ENCODE data around the gene YTHDC1. TPM values are rescaled to one million over a fixed set of nuclear protein-coding genes. Genes with fewer than 3 reads are reported as not detected.
A peak's percentile ranks its signal among the peaks of the same experiment; 100 is the strongest.

The YTHDC1 gene
- total and polyA plus RNA-seq, 2 of the 4 experiments (the other 2 are of a cell fraction): 31.9 to 32.7 TPM

DNA sequence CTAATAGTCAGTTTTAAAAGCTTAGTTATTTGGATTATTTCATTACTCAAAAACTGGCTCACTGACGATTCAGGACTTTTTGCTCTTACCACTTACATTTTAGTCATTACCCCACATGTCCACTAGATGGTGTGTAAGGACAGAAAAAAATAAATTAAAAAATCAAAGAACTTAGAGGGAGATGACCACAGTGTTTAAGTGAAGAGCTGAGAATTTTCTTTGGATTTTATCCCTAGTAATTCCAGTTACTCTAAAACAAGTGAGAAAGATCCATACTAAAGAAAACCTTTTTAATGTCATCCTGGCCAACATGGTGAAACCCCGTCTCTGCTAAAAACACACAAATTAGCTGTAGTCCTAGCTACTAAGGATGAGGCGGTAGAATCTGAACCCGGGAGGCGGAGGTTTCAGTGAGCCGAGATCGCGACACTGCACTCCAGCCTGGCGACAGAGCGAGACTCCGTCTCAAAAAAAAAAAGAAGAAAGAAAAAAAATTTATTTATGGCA is 78.0 kb downstream of the YTHDC1 start:
- in situ Hi-C loops (cut with MboI; ENCODE audit: low sequenced_read_pairs): loop anchor here (5.0 to 25.0 kb wide), 3 partner anchors 105 to 890 kb away; no protein-coding TSS in a partner anchor
- H2BK5ac ChIP-seq (ENCODE audit: low read depth, low read length, poor library complexity, severe bottlenecking): no peak overlapping the region
- TF ChIP-seq CEBPB (IDR thresholded peaks at IDR 0.05; ENCODE audit: low read depth, low read length) (no peak), MAFK (IDR thresholded peaks at IDR 0.05; ENCODE audit: low read depth, low read length) (no peak), RFX5 (IDR thresholded peaks at IDR 0.05; ENCODE audit: low read depth, low read length) (no peak), SMC3 (IDR thresholded peaks at IDR 0.05; ENCODE audit: low read depth, low read length) (peak; percentile 63), POLR2A (IDR thresholded peaks at IDR 0.05; ENCODE audit: low read depth, low read length) (no peak), RAD21 (IDR thresholded peaks at IDR 0.05; ENCODE audit: low read length) (peak; percentile 67), CHD1 (IDR thresholded peaks at IDR 0.05; ENCODE audit: low read depth, low read length) (no peak), MXI1 (IDR thresholded peaks at IDR 0.05; ENCODE audit: borderline replicate concordance, low read depth, low read length) (no peak), MAZ (IDR thresholded peaks at IDR 0.05; ENCODE audit: borderline replicate concordance, low read depth, low read length) (no peak), CTCF (conservative IDR thresholded peaks at IDR 0.05; ENCODE audit: low read depth, low read length) (peak; percentile 77)
- TF ChIP-seq, protein P1, sequence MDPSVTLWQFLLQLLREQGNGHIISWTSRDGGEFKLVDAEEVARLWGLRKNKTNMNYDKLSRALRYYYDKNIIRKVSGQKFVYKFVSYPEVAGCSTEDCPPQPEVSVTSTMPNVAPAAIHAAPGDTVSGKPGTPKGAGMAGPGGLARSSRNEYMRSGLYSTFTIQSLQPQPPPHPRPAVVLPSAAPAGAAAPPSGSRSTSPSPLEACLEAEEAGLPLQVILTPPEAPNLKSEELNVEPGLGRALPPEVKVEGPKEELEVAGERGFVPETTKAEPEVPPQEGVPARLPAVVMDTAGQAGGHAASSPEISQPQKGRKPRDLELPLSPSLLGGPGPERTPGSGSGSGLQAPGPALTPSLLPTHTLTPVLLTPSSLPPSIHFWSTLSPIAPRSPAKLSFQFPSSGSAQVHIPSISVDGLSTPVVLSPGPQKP (IDR thresholded peaks at IDR 0.05; ENCODE audit: borderline replicate concordance, low read depth, low read length): no peak
- TF ChIP-seq, protein P2, sequence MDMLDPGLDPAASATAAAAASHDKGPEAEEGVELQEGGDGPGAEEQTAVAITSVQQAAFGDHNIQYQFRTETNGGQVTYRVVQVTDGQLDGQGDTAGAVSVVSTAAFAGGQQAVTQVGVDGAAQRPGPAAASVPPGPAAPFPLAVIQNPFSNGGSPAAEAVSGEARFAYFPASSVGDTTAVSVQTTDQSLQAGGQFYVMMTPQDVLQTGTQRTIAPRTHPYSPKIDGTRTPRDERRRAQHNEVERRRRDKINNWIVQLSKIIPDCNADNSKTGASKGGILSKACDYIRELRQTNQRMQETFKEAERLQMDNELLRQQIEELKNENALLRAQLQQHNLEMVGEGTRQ (IDR thresholded peaks at IDR 0.05; ENCODE audit: low read depth, low read length): no peak
- 0 out of 2 replicates have a peak overlapping the region, but pooled peaks have one; percentile 16 for H2BK120ac ChIP-seq (ENCODE audit: low read depth, low read length)
- H3K4me1 ChIP-seq (ENCODE audit: control insufficient read depth, insufficient read depth, low read length): 0 out of 2 replicates have a peak, but pooled peaks cover 3% of the 10 kb centered on the region
- H4K20me1 ChIP-seq (ENCODE audit: insufficient read depth, low read length): no peaks in the 10 kb centered on the region
- no peak overlapping the region for H4K91ac ChIP-seq (ENCODE audit: insufficient read depth, low read depth, low read length)
- dilution Hi-C loops (cut with HindIII; ENCODE audit: low sequenced_read_pairs, unreplicated experiment): no loop called here
- H3K9me3 ChIP-seq (ENCODE audit: control insufficient read depth, insufficient read depth, low read length): no peaks in the 10 kb centered on the region
- CTCF ChIA-PET: interaction anchor here (0.6 to 2.4 kb wide), 13 partner anchors 16 to 111 kb away, joined by 3 to 27 read pairs (median 3); no protein-coding TSS in a partner anchor
- H2AK9ac ChIP-seq (replicated peaks; ENCODE audit: low read depth, low read length, poor library complexity): no peak overlapping the region
- no CpG with 5 or more reads among the region's 11 CpGs for WGBS, 2 experiments (ENCODE audit: extremely low coverage in 2 of 2, insufficient read length in 1 of 2)
- H3K9me1 ChIP-seq (ENCODE audit: insufficient read depth, low read length): no peaks in the 10 kb centered on the region
- no peak overlapping the region for H3K56ac ChIP-seq (ENCODE audit: extremely low read depth, insufficient read depth, low read length)
- no peaks in the 10 kb centered on the region for H3K36me3 ChIP-seq (ENCODE audit: control insufficient read depth, insufficient read depth, low read length)
- no peak overlapping the region for H4K5ac ChIP-seq (ENCODE audit: low read depth, low read length)
- no peak overlapping the region for H4K8ac ChIP-seq (ENCODE audit: low read depth in 2 of 2, low read length in 2 of 2)
- no peaks in the 10 kb centered on the region for H3K27me3 ChIP-seq (ENCODE audit: control insufficient read depth, insufficient read depth, low read length)
- H3K27ac ChIP-seq (ENCODE audit: insufficient read depth, low read length): no peak overlapping the region
- H2AFZ ChIP-seq (replicated peaks; ENCODE audit: low read length, poor library complexity): no peak overlapping the region
- H3K14ac ChIP-seq (replicated peaks; ENCODE audit: low read depth, low read length): no peak overlapping the region
- H3K79me1 ChIP-seq (ENCODE audit: low read depth in 1 of 2, low read length in 2 of 2): no peaks in the 10 kb centered on the region
- BruUV-seq (replicated peaks): no TSS peak
- POLR2A ChIA-PET (ENCODE audit: unreplicated experiment): no interaction called here
- ATAC-seq (ENCODE audit: low read depth): peak; percentile 87
- peak overlapping the region; percentile 45; the same call in 1 of the 2 replicates for H3K18ac ChIP-seq (ENCODE audit: low read depth, low read length)
- peak; percentile 73 for DNase-seq
- intact Hi-C loops (cut with micrococcal nuclease): loop anchor here (1.0 to 2.0 kb wide), 4 partner anchors 77 to 895 kb away; no protein-coding TSS in a partner anchor
- H3K23ac ChIP-seq (ENCODE audit: low read depth, low read length): no peak overlapping the region
- no peak overlapping the region for H2BK20ac ChIP-seq (ENCODE audit: low read depth, low read length)
- peak overlapping the region; percentile 92 for H3K4me2 ChIP-seq (ENCODE audit: low read depth, low read length)
- peak overlapping the region; percentile 54 for H3K4me3 ChIP-seq (ENCODE audit: insufficient read depth, low read depth, low read length)
- peak overlapping the region; percentile 68; the same call in 1 of the 2 replicates for H3K9ac ChIP-seq (ENCODE audit: low read depth, low read length)
- H3K4ac ChIP-seq (ENCODE audit: low read depth, low read length): no peak overlapping the region
- H2BK15ac ChIP-seq (ENCODE audit: low read depth, low read length): no peak overlapping the region
- H2AK5ac ChIP-seq (ENCODE audit: low read depth, low read length): no peak overlapping the region

All from IMR-90 (cell line).